GM13976 (cell line): ENCODE results near the gene NFIA.

Experiments used
- DNase-seq: peaks from one replicate; pipeline ENCODE4 v3.0.0; 2012; ENCODE audit warnings: low spot score
- in situ Hi-C: fragments of 300-500 bp; cut with MboI; formaldehyde crosslinking; loops from one replicate; pipeline ENCODE4 v1.12.0; 2022; ENCODE audit warnings: low sequenced_read_pairs, mixed read lengths, inconsistent platforms; ENCODE audit not compliant: unreplicated experiment
- TF ChIP-seq, protein P1 (sequence below): IDR thresholded peaks from 2 replicates; pipeline ENCODE4 v1.5.1; 2012; ENCODE audit warnings: borderline replicate concordance, mild to moderate bottlenecking; ENCODE audit not compliant: insufficient read depth; ENCODE audit errors: extremely low read depth, missing control alignments, control extremely low read depth

Gene NFIA

DNA sequence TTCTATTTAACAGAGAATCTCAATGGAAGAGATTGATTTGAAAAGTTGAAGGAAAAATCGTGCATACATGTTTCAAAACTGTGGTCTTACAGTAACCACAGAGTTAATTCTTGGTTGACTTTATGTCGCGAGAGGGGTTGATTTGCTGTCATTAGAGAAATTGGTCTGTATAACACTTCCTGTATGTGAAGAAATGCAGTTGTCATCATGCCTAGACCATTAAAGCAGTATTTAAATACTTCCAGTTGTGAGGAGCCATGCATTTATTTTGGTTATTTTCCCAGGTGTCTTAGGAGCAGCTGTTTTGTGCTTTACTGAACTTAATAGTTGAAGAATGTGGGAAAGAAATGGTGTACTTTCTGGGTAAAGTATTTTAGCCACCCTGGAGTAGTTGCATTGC lies 76.2 kb downstream of the NFIA start:
- TF ChIP-seq, protein P1, sequence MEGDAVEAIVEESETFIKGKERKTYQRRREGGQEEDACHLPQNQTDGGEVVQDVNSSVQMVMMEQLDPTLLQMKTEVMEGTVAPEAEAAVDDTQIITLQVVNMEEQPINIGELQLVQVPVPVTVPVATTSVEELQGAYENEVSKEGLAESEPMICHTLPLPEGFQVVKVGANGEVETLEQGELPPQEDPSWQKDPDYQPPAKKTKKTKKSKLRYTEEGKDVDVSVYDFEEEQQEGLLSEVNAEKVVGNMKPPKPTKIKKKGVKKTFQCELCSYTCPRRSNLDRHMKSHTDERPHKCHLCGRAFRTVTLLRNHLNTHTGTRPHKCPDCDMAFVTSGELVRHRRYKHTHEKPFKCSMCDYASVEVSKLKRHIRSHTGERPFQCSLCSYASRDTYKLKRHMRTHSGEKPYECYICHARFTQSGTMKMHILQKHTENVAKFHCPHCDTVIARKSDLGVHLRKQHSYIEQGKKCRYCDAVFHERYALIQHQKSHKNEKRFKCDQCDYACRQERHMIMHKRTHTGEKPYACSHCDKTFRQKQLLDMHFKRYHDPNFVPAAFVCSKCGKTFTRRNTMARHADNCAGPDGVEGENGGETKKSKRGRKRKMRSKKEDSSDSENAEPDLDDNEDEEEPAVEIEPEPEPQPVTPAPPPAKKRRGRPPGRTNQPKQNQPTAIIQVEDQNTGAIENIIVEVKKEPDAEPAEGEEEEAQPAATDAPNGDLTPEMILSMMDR, result no peak
- in situ Hi-C loops, result no loop called here
- DNase-seq, result no peak

DNA sequence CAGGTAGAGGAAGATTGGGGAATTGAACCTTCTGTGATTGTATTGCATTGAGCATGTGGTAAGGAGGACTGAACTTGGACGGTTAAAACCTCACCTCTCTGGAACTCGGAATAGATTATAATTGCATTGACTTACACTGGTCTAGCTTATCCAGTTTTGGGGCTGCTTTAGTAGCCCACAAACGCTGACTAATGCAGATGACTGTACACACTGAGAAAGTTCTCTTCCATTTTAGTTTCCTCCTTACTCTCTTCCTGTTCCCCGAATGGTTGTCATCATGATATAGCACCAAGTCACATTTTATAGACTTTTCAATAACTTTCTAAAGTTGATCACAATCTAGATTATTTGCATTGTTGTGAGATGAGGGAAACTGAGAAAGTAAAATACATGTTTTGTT lies 78.2 kb downstream of the NFIA start:
- no peak for DNase-seq
- in situ Hi-C loops, result no loop called here
- TF ChIP-seq, protein P1, result no peak

DNA sequence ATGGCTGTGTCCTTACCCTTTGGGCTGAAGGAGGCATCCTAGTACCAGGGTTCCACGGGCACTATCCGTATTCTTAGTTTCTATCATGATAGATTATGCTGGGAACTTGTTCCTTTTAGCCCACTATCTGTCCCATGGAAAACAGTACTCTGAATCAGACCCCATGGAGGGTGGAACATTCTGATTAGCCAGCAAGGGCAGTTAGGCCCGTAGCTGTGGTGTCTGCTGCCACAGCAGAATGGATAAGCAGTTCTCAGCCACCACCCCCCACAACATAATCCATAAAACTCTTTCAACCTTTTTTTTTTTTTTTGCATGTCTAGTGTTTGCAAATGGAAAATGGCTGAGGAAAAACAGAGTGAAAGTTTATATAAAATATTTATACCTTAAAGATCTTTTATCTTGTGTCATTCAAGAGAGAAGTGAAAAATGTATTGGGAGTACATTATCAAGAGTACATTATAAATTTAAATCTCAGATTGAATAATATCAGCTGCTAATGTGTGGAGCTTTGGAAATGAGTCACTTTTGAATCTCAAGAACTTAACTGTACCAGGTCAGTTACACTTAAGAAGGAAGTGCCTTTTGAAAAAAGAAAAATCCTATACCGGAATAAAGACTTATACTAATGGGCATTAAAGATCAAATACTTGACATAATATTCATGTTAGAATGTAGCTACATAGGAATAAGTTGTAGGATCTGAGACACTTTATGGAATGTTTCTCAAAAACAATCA lies 80.3 kb downstream of the NFIA start:
- no peak for DNase-seq
- TF ChIP-seq, protein P1, result no peak
- in situ Hi-C loops, result no loop called here

DNA sequence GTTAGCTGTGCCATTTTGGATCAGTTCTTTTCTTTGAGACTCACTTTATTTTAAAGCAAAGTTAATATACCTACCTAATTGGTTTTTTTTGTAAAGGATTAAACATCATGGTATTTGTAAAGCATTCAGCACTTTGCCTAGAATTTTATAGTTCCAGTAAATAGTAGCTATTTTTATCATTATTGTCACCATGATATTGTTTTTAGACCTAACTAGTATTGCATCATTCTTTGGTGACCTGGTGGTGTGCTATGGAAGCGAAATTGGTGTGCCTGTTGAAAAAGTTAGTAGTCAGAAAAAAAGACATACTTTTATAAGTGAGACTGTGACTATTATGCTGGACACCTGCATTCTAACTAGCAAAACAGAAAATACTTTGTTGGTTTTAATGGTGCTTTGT lies 81.0 kb downstream of the NFIA start:
- TF ChIP-seq, protein P1, result no peak
- in situ Hi-C loops, result no loop called here
- DNase-seq, result no peak

DNA sequence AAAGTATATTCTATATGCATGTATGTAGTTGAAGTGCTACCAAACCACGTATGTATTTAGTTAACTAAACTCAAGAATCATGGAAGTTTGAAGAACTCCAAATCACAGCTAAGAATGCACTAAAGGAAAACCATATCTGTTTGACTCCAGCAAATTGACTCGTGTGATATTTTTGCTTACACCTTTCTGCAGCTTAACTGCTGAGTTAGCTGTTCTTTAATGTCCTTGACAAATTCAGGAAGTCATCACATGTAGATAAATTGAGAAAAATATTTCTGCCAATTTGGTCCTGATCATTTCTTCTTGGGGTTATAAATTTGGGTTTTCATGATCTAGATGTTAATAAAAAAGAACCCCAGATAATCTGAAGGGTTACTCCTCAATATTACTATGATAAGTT lies 83.0 kb downstream of the NFIA start:
- no peak for DNase-seq
- in situ Hi-C loops, result no loop called here

DNA sequence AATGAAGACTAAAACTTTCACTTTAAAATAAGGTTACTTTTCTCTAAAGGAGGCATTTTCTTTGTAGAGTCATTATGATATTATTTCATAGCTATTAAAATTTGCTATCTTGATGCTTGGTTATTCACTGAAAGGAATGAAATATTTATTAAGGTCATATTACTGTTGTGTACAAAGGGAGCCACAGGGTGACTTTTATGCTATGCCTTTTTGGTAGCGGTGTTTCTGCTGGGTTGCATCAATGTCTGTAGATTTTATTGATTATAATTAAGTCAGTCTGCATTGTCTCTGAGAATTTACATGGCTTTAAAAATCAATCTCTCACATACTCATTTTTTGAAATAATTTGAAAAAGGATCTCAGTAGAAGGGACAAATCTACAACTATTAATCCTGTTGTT lies 84.9 kb downstream of the NFIA start:
- in situ Hi-C loops, result no loop called here
- no peak for DNase-seq
- TF ChIP-seq, protein P1, result no peak

More for the DNA sequence above, 83.0 kb downstream of the NFIA start:
- TF ChIP-seq, protein P1, result no peak

DNA sequence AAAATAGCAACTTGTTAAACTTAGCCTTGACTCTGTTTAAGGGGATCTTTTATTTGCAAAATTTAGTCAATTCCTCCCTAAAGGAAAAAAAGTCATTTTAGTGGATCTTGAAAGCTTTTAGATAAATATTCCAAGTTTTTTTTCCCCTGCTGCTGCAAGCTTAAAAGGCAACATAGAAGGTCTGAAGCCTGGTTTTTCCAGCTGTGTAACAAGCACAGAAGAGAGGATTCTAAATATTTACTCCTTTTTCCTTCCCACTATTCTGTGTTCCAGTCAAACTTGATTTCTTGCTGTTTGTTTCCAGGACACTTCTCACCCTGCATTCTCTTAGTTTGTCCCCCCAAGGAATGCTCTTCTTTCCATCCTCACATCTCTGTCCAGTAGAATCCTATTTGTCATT lies 86.7 kb downstream of the NFIA start:
- in situ Hi-C loops, result no loop called here
- no peak for DNase-seq
- TF ChIP-seq, protein P1, result no peak
